SK-N-MC (cell line): ENCODE results near the gene TSPAN15.

Source experiments
- EZH2 ChIP-seq: fragments of 200-600 bp; sonication (generic); IDR thresholded peaks from one replicate; pipeline ENCODE4 v1.6.1; 2017; ENCODE audit warnings: antibody characterized with exemption
- POLR2AphosphoS5 ChIP-seq: IDR thresholded peaks from 2 replicates; pipeline ENCODE4 v1.6.1; 2012; ENCODE audit warnings: mild to moderate bottlenecking, low read depth, low read length, borderline replicate concordance

- TF ChIP-seq EZH2 (no peak), POLR2AphosphoS5 (no peak)
Measured at GRCh38 chr10:69407621-69408301, 43.5 kb upstream of the TSPAN15 start.
